WTC11 (cell line): Measurements from ENCODE around the gene CAPN13. TPM values are rescaled to one million over a fixed set of nuclear protein-coding genes. Genes with fewer than 3 reads are reported as not detected.

Experiments
- ATAC-seq: fragments of 200-7000 bp; cut with Tn5 transposase; 2 replicates; pipeline ENCODE4 v1.10.0; 2021; ENCODE audit warnings: mild to moderate bottlenecking, moderate library complexity
- CTCF ChIA-PET: fragments of 300-600 bp; sonication (Branson Sonifier 250); formaldehyde crosslinking; loops from one replicate; lab custom pipeline; 2021; ENCODE audit warnings: antibody characterized with exemption; lab: Charles Lee
- POLR2A ChIA-PET: fragments of 350-600 bp; sonication (Branson Sonifier 250); formaldehyde crosslinking; loops from one replicate; lab custom pipeline; 2021; ENCODE audit warnings: antibody characterized with exemption; lab: Charles Lee
- DNase-seq: peaks from one replicate; pipeline ENCODE4 v3.0.0; 2021; ENCODE audit warnings: low spot score
- H3K27ac Mint-ChIP-seq: 2 replicates; pipeline ENCODE4 v1.8.0; 2021; ENCODE audit warnings: mixed read lengths
- H3K27me3 Mint-ChIP-seq: 2 replicates; pipeline ENCODE4 v1.8.0; 2021; ENCODE audit warnings: low read depth, mild to moderate bottlenecking, moderate library complexity, mixed read lengths
- H3K36me3 Mint-ChIP-seq: 2 replicates; pipeline ENCODE4 v1.8.0; 2021; ENCODE audit warnings: mixed read lengths
- H3K4me1 Mint-ChIP-seq: 2 replicates; pipeline ENCODE4 v1.8.0; 2022; ENCODE audit warnings: mixed read lengths
- H3K4me3 Mint-ChIP-seq: 2 replicates; pipeline ENCODE4 v1.8.0; 2021; ENCODE audit warnings: mild to moderate bottlenecking, moderate library complexity, mixed read lengths
- H3K9me3 Mint-ChIP-seq: 2 replicates; pipeline ENCODE4 v1.8.0; 2021; ENCODE audit warnings: mixed read lengths
- ATF6 ChIP-seq: sonication (generic); formaldehyde crosslinking; IDR thresholded peaks from 2 replicates; pipeline ENCODE4 v1.8.1; 2023; ENCODE audit warnings: mild to moderate bottlenecking, missing genetic modification reagents
- CTCF ChIP-seq: fragments of 200-600 bp; IDR thresholded peaks from 2 replicates; pipeline ENCODE4 v1.8.0; 2022; ENCODE audit warnings: antibody characterized with exemption
- E2F4 ChIP-seq: sonication (generic); formaldehyde crosslinking; IDR thresholded peaks from 2 replicates; pipeline ENCODE4 v1.8.1; 2022; ENCODE audit warnings: low read depth, mild to moderate bottlenecking, moderate library complexity, missing genetic modification reagents, borderline replicate concordance
- ETV6 ChIP-seq: sonication (generic); formaldehyde crosslinking; IDR thresholded peaks from 2 replicates; pipeline ENCODE4 v1.8.1; 2022; ENCODE audit warnings: mild to moderate bottlenecking, missing genetic modification reagents
- MYBL2 ChIP-seq: sonication (generic); formaldehyde crosslinking; IDR thresholded peaks from 2 replicates; pipeline ENCODE4 v1.8.1; 2023; ENCODE audit warnings: mild to moderate bottlenecking, moderate library complexity, missing genetic modification reagents
- NFE2L1 ChIP-seq: sonication (generic); formaldehyde crosslinking; IDR thresholded peaks from 2 replicates; pipeline ENCODE4 v1.8.1; 2023; ENCODE audit warnings: missing genetic modification reagents
- PRRX2 ChIP-seq: fragments of 250-450 bp; sonication (Bioruptor Pico); IDR thresholded peaks from 2 replicates; pipeline ENCODE4 v1.8.0; 2021; ENCODE audit warnings: mild to moderate bottlenecking
- STAT6 ChIP-seq: sonication (generic); formaldehyde crosslinking; conservative IDR thresholded peaks from 2 replicates; pipeline ENCODE4 v1.8.1; 2023; ENCODE audit warnings: mild to moderate bottlenecking, low read depth, missing genetic modification reagents, moderate library complexity
- ZNF121 ChIP-seq: sonication (generic); formaldehyde crosslinking; IDR thresholded peaks from 2 replicates; pipeline ENCODE4 v1.8.0; 2023; ENCODE audit warnings: missing genetic modification reagents
- ZNF219 ChIP-seq: sonication (generic); formaldehyde crosslinking; IDR thresholded peaks from 2 replicates; pipeline ENCODE4 v1.8.0; 2023; ENCODE audit warnings: missing genetic modification reagents, mild to moderate bottlenecking, borderline replicate concordance
- ZNF532 ChIP-seq: fragments of 250-450 bp; sonication (Bioruptor Pico); IDR thresholded peaks from 2 replicates; pipeline ENCODE4 v1.9.0; 2021; ENCODE audit warnings: mild to moderate bottlenecking, borderline replicate concordance
- ZNF671 ChIP-seq: fragments of 250-450 bp; sonication (Bioruptor Pico); IDR thresholded peaks from 2 replicates; pipeline ENCODE4 v1.8.0; 2021; ENCODE audit warnings: mild to moderate bottlenecking
- total RNA-seq: library from RNA; stranded (reverse); gene quantifications from 3 replicates; pipeline ENCODE4 v1.2.3, GENCODE V29; 2021

Gene CAPN13
- total RNA-seq, 1 experiment from 2014 or later = 1.7 TPM

GRCh38 chr2:30828586-30828985 is 21.3 kb upstream of the CAPN13 start:
- H3K27me3 Mint-ChIP-seq = no peaks in the 10 kb centered on the region
- H3K36me3 Mint-ChIP-seq = peaks cover 26% of the 10 kb centered on the region
- no peak overlapping the region for H3K4me3 Mint-ChIP-seq
- no peak for TF ChIP-seq E2F4 (CRISPR knock-in tag)
- no peak for TF ChIP-seq ZNF219 (CRISPR knock-in tag)
- no peak for TF ChIP-seq PRRX2 (CRISPR knock-in tag)
- TF ChIP-seq NFE2L1 = no peak
- ChIA-PET CTCF (no interaction called here), POLR2A (no interaction called here)
- peaks cover 49% of the 10 kb centered on the region for H3K9me3 Mint-ChIP-seq
- no peak overlapping the region for H3K27ac Mint-ChIP-seq
- no peaks in the 10 kb centered on the region for H3K4me1 Mint-ChIP-seq
- DNase-seq = no peak
- ATAC-seq = no peak

- Mint-ChIP-seq H3K36me3 (peaks cover 26% of the 10 kb centered on the region), H3K27me3 (no peaks in the 10 kb centered on the region), H3K4me1 (no peaks in the 10 kb centered on the region), H3K4me3 (no peak overlapping the region), H3K27ac (no peak overlapping the region), H3K9me3 (peaks cover 49% of the 10 kb centered on the region)
- ATAC-seq (no peak), DNase-seq (no peak)
- no peak for TF ChIP-seq ATF6
- TF ChIP-seq ZNF671 (CRISPR knock-in tag) = no peak
- no peak for TF ChIP-seq ZNF121
- TF ChIP-seq ZNF532 (CRISPR knock-in tag) = no peak
- no peak for TF ChIP-seq MYBL2 (CRISPR knock-in tag)
- no peak for TF ChIP-seq ETV6
- TF ChIP-seq STAT6 (CRISPR knock-in tag) = no peak
- no peak for TF ChIP-seq CTCF
- POLR2A ChIA-PET = no interaction called here
- CTCF ChIA-PET = interaction anchor here (0.6 kb wide), 1 partner anchor 343 kb away, joined by 3 read pairs; no protein-coding TSS in a partner anchor
Observed at GRCh38 chr2:30826916-30827315, 19.7 kb upstream of the CAPN13 start.
